ENCODE results near the gene DLG2.

DLG2 gene

GRCh38 chr11:84906995-84907394, 720.1 kb downstream of the DLG2 start:
- no peak for TF ChIP-seq CTCF (IDR thresholded peaks at IDR 0.05; ENCODE audit: low read depth, low read length)
- no peak overlapping the region for H3K4me3 ChIP-seq (replicated peaks in 1 of 2; ENCODE audit: low read depth in 2 of 2, low read length in 2 of 2)
- peak in 1 of 2 donors; percentile 77 for DNase-seq (ENCODE audit: low read depth in 2 of 2)

- DNase-seq (ENCODE audit: low read depth in 2 of 2), result peak; percentile 1 to 45
- no peak overlapping the region for H3K4me3 ChIP-seq (replicated peaks in 1 of 2; ENCODE audit: low read depth in 2 of 2, low read length in 2 of 2)
- TF ChIP-seq CTCF (IDR thresholded peaks at IDR 0.05; ENCODE audit: low read depth, low read length), result no peak
Observed at GRCh38 chr11:84905411-84905810, 721.7 kb downstream of the DLG2 start.

DNA sequence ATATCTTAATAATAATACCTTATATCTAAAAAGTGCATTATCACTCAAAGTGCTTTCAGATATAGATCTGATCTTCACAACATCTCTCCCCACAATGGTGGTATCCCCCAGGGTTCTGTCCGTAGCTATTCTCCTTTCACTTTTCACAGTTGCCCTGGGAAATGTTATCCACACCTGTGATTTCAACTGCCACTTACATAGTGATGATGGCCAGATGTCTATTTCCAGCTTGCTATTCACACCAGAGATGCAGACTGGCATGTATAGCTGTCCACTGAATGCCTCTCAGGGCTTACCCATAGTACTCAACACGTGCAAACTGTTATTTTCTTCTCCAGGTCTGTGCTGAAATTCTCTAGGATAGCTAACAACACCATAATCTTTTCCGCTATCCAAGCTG, 724.7 kb downstream of the DLG2 start:
- no peak for TF ChIP-seq CTCF (IDR thresholded peaks at IDR 0.05; ENCODE audit: low read depth, low read length)
- H3K4me3 ChIP-seq (replicated peaks in 1 of 2; ENCODE audit: low read depth in 2 of 2, low read length in 2 of 2), result no peak overlapping the region
- DNase-seq (ENCODE audit: low read depth in 2 of 2), result no peak

- no peak for TF ChIP-seq CTCF (IDR thresholded peaks at IDR 0.05; ENCODE audit: low read depth, low read length)
- DNase-seq (ENCODE audit: low read depth in 2 of 2), result peak; percentile 1 to 59
- H3K4me3 ChIP-seq (replicated peaks in 1 of 2; ENCODE audit: low read depth in 2 of 2, low read length in 2 of 2), result no peak overlapping the region
Observed at GRCh38 chr11:84901991-84902390, 725.2 kb downstream of the DLG2 start.

DNA sequence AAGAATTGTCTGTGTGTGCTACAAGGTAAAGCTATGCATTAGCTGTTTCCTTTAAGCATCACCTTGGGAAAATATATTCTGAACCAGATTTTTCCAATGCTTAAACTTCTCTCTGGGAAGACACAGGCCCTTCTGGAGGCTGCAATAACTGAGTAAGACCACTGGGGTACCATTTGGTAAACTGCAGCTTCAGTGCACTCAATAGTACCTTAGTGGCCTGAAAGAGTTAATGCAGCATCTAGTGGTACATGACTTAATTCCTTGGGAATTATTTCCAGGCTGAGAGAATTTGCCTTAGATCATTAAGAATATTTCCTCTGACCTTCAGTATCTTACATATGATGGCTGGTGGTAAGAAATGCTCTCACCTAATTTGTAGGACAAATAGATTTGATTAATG, 727.4 kb downstream of the DLG2 start:
- H3K4me3 ChIP-seq (replicated peaks in 1 of 2; ENCODE audit: low read depth in 2 of 2, low read length in 2 of 2), result no peak overlapping the region
- peak; percentile 25 for TF ChIP-seq CTCF (IDR thresholded peaks at IDR 0.05; ENCODE audit: low read depth, low read length)
- DNase-seq (ENCODE audit: low read depth in 2 of 2), result no peak

DNA sequence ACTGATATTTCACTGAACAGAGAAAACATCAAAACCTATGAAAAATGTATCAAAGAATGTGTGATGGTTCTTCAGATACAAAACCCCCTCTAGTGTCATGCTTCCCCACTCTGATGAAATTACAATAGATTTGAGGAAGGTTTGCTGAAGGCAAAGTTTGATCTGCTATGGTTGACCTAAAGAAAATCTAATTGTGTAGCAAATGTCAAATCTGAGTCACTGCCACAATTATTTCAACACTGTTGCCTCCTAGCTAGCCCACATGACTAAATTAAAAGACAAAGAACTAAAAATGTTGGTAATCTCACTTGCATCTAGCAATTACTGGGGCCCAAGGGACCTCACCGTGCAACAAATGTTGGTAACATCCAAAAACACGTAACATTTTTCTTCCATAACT, 728.0 kb downstream of the DLG2 start:
- no peak overlapping the region for H3K4me3 ChIP-seq (replicated peaks in 1 of 2; ENCODE audit: low read depth in 2 of 2, low read length in 2 of 2)

More for the DNA sequence above, 728.0 kb downstream of the DLG2 start:
- peak in 1 of 2 donors; percentile 21 for DNase-seq (ENCODE audit: low read depth in 2 of 2)
- TF ChIP-seq CTCF (IDR thresholded peaks at IDR 0.05; ENCODE audit: low read depth, low read length), result no peak
